IMR-90 (cell line): ENCODE data around the gene ARHGEF10L. TPM values are rescaled to one million over a fixed set of nuclear protein-coding genes. Genes with fewer than 3 reads are reported as not detected.

Experiments
- ATAC-seq: fragments of 200-7000 bp; cut with Tn5 transposase; 2 replicates; pipeline ENCODE4 v1.9.1; 2020; ENCODE audit warnings: low read depth, mild to moderate bottlenecking, moderate library complexity
- BruUV-seq: library from RNA; stranded (reverse); fragments of 400-500 nt; replicated peaks from 2 replicates; lab custom pipeline; 2021; lab: Mats Ljungman, UMichigan
- CTCF ChIA-PET: fragments of 300-600 bp; formaldehyde crosslinking; extraction: SDS; loops from one replicate; lab custom pipeline; 2021; ENCODE audit warnings: antibody characterized with exemption; lab: Yijun Ruan, JAX
- POLR2A ChIA-PET: fragments of 300-600 bp; sonication (Branson Sonifier 250); formaldehyde crosslinking; loops from one replicate; lab custom pipeline; 2022; ENCODE audit warnings: antibody characterized with exemption; ENCODE audit not compliant: unreplicated experiment; lab: Charles Lee
- DNase-seq: peaks from one replicate; pipeline ENCODE4 v3.0.0; 2013
- H2AFZ ChIP-seq: replicated peaks from 2 replicates; pipeline ENCODE3; 2013; ENCODE audit warnings: low read length, mild to moderate bottlenecking; ENCODE audit not compliant: poor library complexity
- H2AK5ac ChIP-seq: 2 replicates; pipeline ENCODE4 v1.6.1; 2013; ENCODE audit warnings: low read depth, low read length, inconsistent platforms
- H2AK9ac ChIP-seq: replicated peaks from 2 replicates; pipeline ENCODE3; 2013; ENCODE audit warnings: mild to moderate bottlenecking, low read depth, low read length, moderate library complexity; ENCODE audit not compliant: poor library complexity
- H2BK120ac ChIP-seq: 2 replicates; pipeline ENCODE4 v1.6.1; 2013; ENCODE audit warnings: low read depth, low read length, inconsistent platforms
- H2BK15ac ChIP-seq: 3 replicates; pipeline ENCODE4 v1.6.1; 2013; ENCODE audit warnings: low read depth, low read length, inconsistent platforms
- H2BK20ac ChIP-seq: 2 replicates; pipeline ENCODE4 v1.6.1; 2013; ENCODE audit warnings: low read depth, mild to moderate bottlenecking, inconsistent platforms, low read length, moderate library complexity
- H2BK5ac ChIP-seq: 2 replicates; pipeline ENCODE4 v1.6.1; 2013; ENCODE audit warnings: mild to moderate bottlenecking, low read depth, low read length, inconsistent platforms; ENCODE audit not compliant: poor library complexity, severe bottlenecking
- H3K14ac ChIP-seq: replicated peaks from 2 replicates; pipeline ENCODE4 v1.6.1; 2013; ENCODE audit warnings: low read depth, low read length, inconsistent platforms
- H3K18ac ChIP-seq: 2 replicates; pipeline ENCODE4 v1.6.1; 2013; ENCODE audit warnings: low read depth, low read length, control low read depth
- H3K23ac ChIP-seq: 2 replicates; pipeline ENCODE4 v1.6.1; 2013; ENCODE audit warnings: low read depth, low read length, inconsistent platforms
- H3K27ac ChIP-seq: 2 replicates; pipeline ENCODE4 v1.5.1; 2013; ENCODE audit warnings: mild to moderate bottlenecking, control low read depth, low read length; ENCODE audit not compliant: insufficient read depth
- H3K27me3 ChIP-seq: 2 replicates; pipeline ENCODE4 v1.6.1; 2013; ENCODE audit warnings: low read length; ENCODE audit not compliant: control insufficient read depth, insufficient read depth
- H3K36me3 ChIP-seq: 2 replicates; pipeline ENCODE4 v1.6.1; 2013; ENCODE audit warnings: low read length, mixed read lengths; ENCODE audit not compliant: control insufficient read depth, insufficient read depth
- H3K4ac ChIP-seq: 2 replicates; pipeline ENCODE4 v1.6.1; 2013; ENCODE audit warnings: low read depth, low read length, inconsistent platforms
- H3K4me1 ChIP-seq: 2 replicates; pipeline ENCODE4 v1.6.1; 2013; ENCODE audit warnings: low read length, mixed read lengths; ENCODE audit not compliant: control insufficient read depth, insufficient read depth
- H3K4me2 ChIP-seq: 2 replicates; pipeline ENCODE4 v1.6.1; 2013; ENCODE audit warnings: low read depth, mild to moderate bottlenecking, control low read depth, low read length, moderate library complexity
- H3K4me3 ChIP-seq: 2 replicates; pipeline ENCODE4 v1.5.1; 2013; ENCODE audit warnings: low read depth, mild to moderate bottlenecking, control low read depth, low read length, moderate library complexity; ENCODE audit not compliant: insufficient read depth
- H3K56ac ChIP-seq: 2 replicates; pipeline ENCODE4 v1.6.1; 2013; ENCODE audit warnings: low read length, inconsistent platforms; ENCODE audit not compliant: insufficient read depth; ENCODE audit errors: extremely low read depth
- H3K79me1 ChIP-seq, 2 experiments: 2 replicates each; pipeline ENCODE4 v1.6.1; 2013; ENCODE audit warnings: low read length in 2 of 2, inconsistent platforms in 1 of 2, low read depth in 1 of 2
- H3K9ac ChIP-seq: 2 replicates; pipeline ENCODE4 v1.6.1; 2013; ENCODE audit warnings: low read depth, low read length, control low read depth
- H3K9me1 ChIP-seq: 2 replicates; pipeline ENCODE4 v1.6.1; 2013; ENCODE audit warnings: low read length, inconsistent platforms; ENCODE audit not compliant: insufficient read depth
- H3K9me3 ChIP-seq: 2 replicates; pipeline ENCODE4 v1.6.1; 2013; ENCODE audit warnings: low read length; ENCODE audit not compliant: control insufficient read depth, insufficient read depth
- H4K20me1 ChIP-seq: 2 replicates; pipeline ENCODE4 v1.6.1; 2013; ENCODE audit warnings: low read length, inconsistent platforms; ENCODE audit not compliant: insufficient read depth
- H4K5ac ChIP-seq: 2 replicates; pipeline ENCODE4 v1.6.1; 2013; ENCODE audit warnings: mild to moderate bottlenecking, low read depth, low read length, control low read depth
- H4K8ac ChIP-seq, 2 experiments: 2 replicates each; pipeline ENCODE4 v1.6.1; 2013; ENCODE audit warnings: low read depth in 2 of 2, low read length in 2 of 2, control low read depth in 1 of 2, inconsistent platforms in 1 of 2
- H4K91ac ChIP-seq: 2 replicates; pipeline ENCODE4 v1.6.1; 2013; ENCODE audit warnings: low read depth, low read length, inconsistent platforms; ENCODE audit not compliant: insufficient read depth
- BHLHE40 ChIP-seq: fragments of 150-350 bp; IDR thresholded peaks from 2 replicates; pipeline ENCODE4 v1.6.1; 2016; ENCODE audit warnings: mild to moderate bottlenecking, low read depth, low read length
- CTCF ChIP-seq: conservative IDR thresholded peaks from 2 replicates; pipeline ENCODE4 v1.5.1; 2012; ENCODE audit warnings: mild to moderate bottlenecking, low read depth, low read length, improper control_type of control experiment
- NFE2L2 ChIP-seq: fragments of 150-350 bp; IDR thresholded peaks from 2 replicates; pipeline ENCODE4 v1.6.1; 2016; ENCODE audit warnings: low read depth, mild to moderate bottlenecking, low read length
- RCOR1 ChIP-seq: IDR thresholded peaks from 2 replicates; pipeline ENCODE4 v1.6.1; 2012; ENCODE audit warnings: mild to moderate bottlenecking, low read length, improper control_type of control experiment; ENCODE audit not compliant: insufficient replicate concordance
- USF2 ChIP-seq: fragments of 150-350 bp; IDR thresholded peaks from 2 replicates; pipeline ENCODE4 v1.6.1; 2017; ENCODE audit warnings: mild to moderate bottlenecking, antibody characterized with exemption, low read length, low read depth
- WGBS, 2 experiments: methylation state at CpG; one replicate each; pipeline versions ENCODE4 v1.1.5 to v1.1.7; 2013; ENCODE audit warnings: missing lambda C conversion rate in 2 of 2; ENCODE audit not compliant: insufficient read length in 1 of 2; ENCODE audit errors: extremely low coverage in 2 of 2; 5-methylcytosine and 5-hydroxymethylcytosine counted together
- dilution Hi-C: fragments of 300-500 bp; cut with HindIII; formaldehyde crosslinking; loops from one replicate; pipeline ENCODE4 v1.14.3; 2018; ENCODE audit warnings: low sequenced_read_pairs; ENCODE audit not compliant: unreplicated experiment
- in situ Hi-C: fragments of 300-500 bp; cut with MboI; formaldehyde crosslinking; loops from 3 replicates; pipeline ENCODE4 v1.14.3; 2019; ENCODE audit warnings: low sequenced_read_pairs, inconsistent platforms, mixed read lengths
- intact Hi-C: fragments of 100-400 bp; cut with micrococcal nuclease; formaldehyde crosslinking; loops from 2 replicates; pipeline ENCODE4 v1.10.0; 2022
- polyA plus RNA-seq, 3 experiments: library from polyadenylated mRNA; depleted of rRNA; stranded (reverse); fragments of >200 nt; gene quantifications; 2 replicates each; pipeline ENCODE4 v1.2.3, GENCODE V29; 2012; ENCODE audit warnings: low replicate concordance in 1 of 3
- total RNA-seq: library from RNA; depleted of rRNA; stranded (reverse); fragments of >200 nt; gene quantifications from 2 replicates; pipeline ENCODE4 v1.2.3, GENCODE V29; 2012

The ARHGEF10L gene
- total and polyA plus RNA-seq, 2 of the 4 experiments (the other 2 are of a cell fraction) = 4.8 to 12.4 TPM

DNA sequence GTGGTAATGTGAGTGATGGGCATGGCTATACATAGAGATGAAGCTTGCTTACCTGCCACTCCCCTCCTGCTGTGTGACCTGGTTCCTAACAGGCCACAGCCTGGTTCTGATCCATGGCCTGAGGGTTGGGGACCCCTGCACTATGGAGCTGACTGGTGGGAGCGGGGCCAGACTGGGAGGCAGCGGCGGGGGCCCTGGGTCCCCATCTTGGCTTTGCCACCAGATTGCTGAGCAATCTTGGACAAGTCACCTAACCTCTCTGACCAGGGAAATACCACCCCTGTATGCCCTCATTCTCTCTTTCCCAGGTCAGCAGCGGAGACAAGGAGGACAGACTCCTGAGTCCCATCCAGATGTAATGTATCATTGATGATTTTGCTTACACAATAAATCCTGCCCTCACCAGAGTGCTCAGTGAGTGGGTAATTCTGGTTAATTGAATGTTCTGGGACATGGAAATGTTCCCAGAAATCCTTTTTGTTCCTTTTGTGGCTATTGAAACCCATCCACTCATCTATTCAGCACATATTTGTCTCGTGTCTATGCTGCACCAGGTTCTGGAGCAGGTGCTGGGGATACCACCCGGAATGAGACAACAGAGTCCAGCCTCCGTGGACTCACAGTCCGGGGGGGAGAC, 4.1 kb upstream of the ARHGEF10L start:
- H3K4ac ChIP-seq = no peak overlapping the region
- no peak overlapping the region for H4K8ac ChIP-seq
- no peak overlapping the region for H2AFZ ChIP-seq
- no peaks in the 10 kb centered on the region for H3K36me3 ChIP-seq
- no peak overlapping the region for H2BK5ac ChIP-seq
- no peak overlapping the region for H3K14ac ChIP-seq
- no peaks in the 10 kb centered on the region for H3K27me3 ChIP-seq
- 95% methylated on average over 3 of the region's 8 CpGs; no CpG with 5 or more reads in 1 of the 2 experiments for WGBS, 2 experiments
- H3K4me1 ChIP-seq = peaks cover 8% of the 10 kb centered on the region
- no peak overlapping the region for H2AK5ac ChIP-seq
- ChIA-PET POLR2A (no interaction called here), CTCF (no interaction called here)
- no peak overlapping the region for H2AK9ac ChIP-seq
- no peaks in the 10 kb centered on the region for H3K9me3 ChIP-seq
- no peak overlapping the region for H3K23ac ChIP-seq
- TF ChIP-seq NFE2L2 (no peak), RCOR1 (no peak), CTCF (no peak), USF2 (no peak), BHLHE40 (no peak)
- DNase-seq = no peak
- no peak overlapping the region for H3K4me2 ChIP-seq
- peaks cover 5 to 6% of the 10 kb centered on the region in 2 experiments; a peak in 3 of 4 replicates for H3K79me1 ChIP-seq
- BruUV-seq = no TSS peak
- 0 out of 2 replicates have a peak, but pooled peaks cover 2% of the 10 kb centered on the region for H3K9me1 ChIP-seq
- no peak overlapping the region for H4K91ac ChIP-seq
- in situ Hi-C loops = no loop called here
- no peaks in the 10 kb centered on the region for H4K20me1 ChIP-seq
- H3K4me3 ChIP-seq = no peak overlapping the region
- no peak overlapping the region for H2BK120ac ChIP-seq
- H4K5ac ChIP-seq = no peak overlapping the region
- no peak overlapping the region for H3K18ac ChIP-seq
- no peak overlapping the region for H3K27ac ChIP-seq
- H2BK15ac ChIP-seq = no peak overlapping the region
- H3K9ac ChIP-seq = no peak overlapping the region
- ATAC-seq = no peak
- intact Hi-C loops = no loop called here
- dilution Hi-C loops = no loop called here
- H2BK20ac ChIP-seq = no peak overlapping the region
- H3K56ac ChIP-seq = no peak overlapping the region
